AG09319 (cell line): ENCODE data around the gene RIC1.

Experiments used
- DNase-seq: peaks from one replicate; pipeline ENCODE4 v3.0.0-alpha.2; 2010; ENCODE audit warnings: low read depth; ENCODE audit errors: extremely low read depth
- TF ChIP-seq, protein P1 (sequence below): IDR thresholded peaks from 2 replicates; pipeline ENCODE4 v1.5.1; 2011; ENCODE audit warnings: low read depth, mild to moderate bottlenecking, inconsistent platforms, low read length, moderate library complexity

Gene RIC1

GRCh38 chr9:5786370-5787127 lies 157.6 kb downstream of the RIC1 start:
- TF ChIP-seq, protein P1, sequence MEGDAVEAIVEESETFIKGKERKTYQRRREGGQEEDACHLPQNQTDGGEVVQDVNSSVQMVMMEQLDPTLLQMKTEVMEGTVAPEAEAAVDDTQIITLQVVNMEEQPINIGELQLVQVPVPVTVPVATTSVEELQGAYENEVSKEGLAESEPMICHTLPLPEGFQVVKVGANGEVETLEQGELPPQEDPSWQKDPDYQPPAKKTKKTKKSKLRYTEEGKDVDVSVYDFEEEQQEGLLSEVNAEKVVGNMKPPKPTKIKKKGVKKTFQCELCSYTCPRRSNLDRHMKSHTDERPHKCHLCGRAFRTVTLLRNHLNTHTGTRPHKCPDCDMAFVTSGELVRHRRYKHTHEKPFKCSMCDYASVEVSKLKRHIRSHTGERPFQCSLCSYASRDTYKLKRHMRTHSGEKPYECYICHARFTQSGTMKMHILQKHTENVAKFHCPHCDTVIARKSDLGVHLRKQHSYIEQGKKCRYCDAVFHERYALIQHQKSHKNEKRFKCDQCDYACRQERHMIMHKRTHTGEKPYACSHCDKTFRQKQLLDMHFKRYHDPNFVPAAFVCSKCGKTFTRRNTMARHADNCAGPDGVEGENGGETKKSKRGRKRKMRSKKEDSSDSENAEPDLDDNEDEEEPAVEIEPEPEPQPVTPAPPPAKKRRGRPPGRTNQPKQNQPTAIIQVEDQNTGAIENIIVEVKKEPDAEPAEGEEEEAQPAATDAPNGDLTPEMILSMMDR, result no peak
- DNase-seq, result no peak

GRCh38 chr9:5787220-5787619 lies 158.3 kb downstream of the RIC1 start:
- DNase-seq, result no peak
- TF ChIP-seq, protein P1, result no peak

DNA sequence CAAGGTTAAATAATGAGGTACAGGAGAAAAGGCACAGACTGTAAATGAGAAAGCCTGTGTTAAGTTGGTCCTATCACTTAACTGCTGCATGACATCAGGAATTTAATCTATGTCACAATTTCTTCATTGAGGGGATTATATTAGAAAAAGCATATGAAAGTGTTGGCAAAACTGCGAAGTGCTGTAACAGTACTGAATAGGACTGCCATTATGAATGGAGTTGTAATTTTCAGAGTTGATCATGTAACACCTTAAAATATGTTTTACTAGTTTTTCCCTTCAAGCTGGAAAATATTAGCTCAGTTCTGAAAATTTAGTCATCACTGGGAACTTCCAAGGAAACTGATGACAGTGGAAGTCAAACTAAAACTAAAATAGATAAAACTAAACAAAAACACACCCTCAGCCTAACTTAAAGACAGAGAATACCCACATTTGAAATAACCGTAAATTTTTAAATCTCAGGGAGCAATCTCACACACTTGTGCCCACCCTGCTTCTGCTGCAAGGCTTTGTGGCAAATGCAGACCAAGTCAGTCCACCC lies 158.9 kb downstream of the RIC1 start:
- no peak for DNase-seq
- TF ChIP-seq, protein P1, result no peak

- no peak for DNase-seq
- TF ChIP-seq, protein P1, result no peak
Measured at GRCh38 chr9:5789489-5789888, 160.6 kb downstream of the RIC1 start.

- TF ChIP-seq, protein P1, result no peak
- no peak for DNase-seq
Measured at GRCh38 chr9:5790923-5791322, 162.0 kb downstream of the RIC1 start.

- TF ChIP-seq, protein P1, result no peak
- DNase-seq, result no peak
Measured at GRCh38 chr9:5791870-5792269, 163.0 kb downstream of the RIC1 start.

GRCh38 chr9:5793812-5794211 lies 164.9 kb downstream of the RIC1 start:
- no peak for DNase-seq
- TF ChIP-seq, protein P1, result no peak
